Osteocyte (in vitro differentiated cells): ENCODE data around the gene PNPLA1. TPM values are rescaled to one million over a fixed set of nuclear protein-coding genes. Genes with fewer than 3 reads are reported as not detected.

Experiments
- DNase-seq: peaks from one replicate; pipeline ENCODE4 v3.0.0; 2021; ENCODE audit warnings: mixed read lengths; ENCODE audit not compliant: unreplicated experiment; ENCODE audit errors: extremely low spot score
- H3K27ac Mint-ChIP-seq: one replicate; pipeline ENCODE4 v1.8.0; 2021; ENCODE audit warnings: mild to moderate bottlenecking, mixed read lengths; ENCODE audit not compliant: unreplicated experiment
- H3K27me3 Mint-ChIP-seq: one replicate; pipeline ENCODE4 v1.8.0; 2021; ENCODE audit warnings: mixed read lengths; ENCODE audit not compliant: unreplicated experiment
- H3K36me3 Mint-ChIP-seq: one replicate; pipeline ENCODE4 v1.8.0; 2021; ENCODE audit warnings: mixed read lengths; ENCODE audit not compliant: unreplicated experiment
- H3K4me1 Mint-ChIP-seq: one replicate; pipeline ENCODE4 v1.8.0; 2021; ENCODE audit warnings: mixed read lengths; ENCODE audit not compliant: unreplicated experiment
- H3K4me3 Mint-ChIP-seq: one replicate; pipeline ENCODE4 v1.8.0; 2021; ENCODE audit warnings: mild to moderate bottlenecking, moderate library complexity, mixed read lengths; ENCODE audit not compliant: unreplicated experiment
- H3K9me3 Mint-ChIP-seq: one replicate; pipeline ENCODE4 v1.8.0; 2021; ENCODE audit warnings: mixed read lengths; ENCODE audit not compliant: unreplicated experiment
- total RNA-seq: library from RNA; stranded (reverse); gene quantifications from 2 replicates; pipeline ENCODE4 v1.2.1, GENCODE V29; 2021
- TF ChIP-seq, protein P1 (sequence below): fragments of 200-600 bp; sonication (generic); IDR thresholded peaks from 2 replicates; pipeline ENCODE4 v1.5.0; 2021; ENCODE audit warnings: antibody characterized with exemption, mild to moderate bottlenecking, moderate library complexity

Gene PNPLA1
- total RNA-seq, 1 donor from 2014 or later = not detected

DNA sequence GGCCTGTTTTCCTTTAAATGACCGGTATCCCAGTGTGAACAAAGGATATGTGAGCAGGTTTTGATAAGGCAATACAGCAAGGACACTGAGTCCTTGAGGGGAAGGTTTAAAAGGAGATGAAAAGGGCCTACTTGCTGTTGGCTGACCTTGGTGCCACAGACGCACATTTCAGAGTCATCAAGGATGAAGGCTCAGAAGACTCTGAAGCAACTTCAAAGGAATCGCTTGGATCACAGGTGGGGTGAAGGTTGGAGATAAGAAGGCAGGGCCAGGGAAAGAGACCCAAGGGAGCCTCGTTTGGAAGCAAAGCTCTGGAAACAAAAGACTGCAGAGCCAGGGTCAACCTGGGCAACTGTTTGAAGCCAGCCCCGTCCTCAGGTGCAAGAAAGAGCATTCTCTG lies 30.1 kb upstream of the PNPLA1 start:
- Mint-ChIP-seq H3K27me3 (peaks cover 3% of the 10 kb centered on the region), H3K36me3 (peaks cover 2% of the 10 kb centered on the region), H3K4me3 (no peak overlapping the region), H3K9me3 (no peaks in the 10 kb centered on the region), H3K27ac (no peak overlapping the region), H3K4me1 (no peaks in the 10 kb centered on the region)
- TF ChIP-seq, protein P1, sequence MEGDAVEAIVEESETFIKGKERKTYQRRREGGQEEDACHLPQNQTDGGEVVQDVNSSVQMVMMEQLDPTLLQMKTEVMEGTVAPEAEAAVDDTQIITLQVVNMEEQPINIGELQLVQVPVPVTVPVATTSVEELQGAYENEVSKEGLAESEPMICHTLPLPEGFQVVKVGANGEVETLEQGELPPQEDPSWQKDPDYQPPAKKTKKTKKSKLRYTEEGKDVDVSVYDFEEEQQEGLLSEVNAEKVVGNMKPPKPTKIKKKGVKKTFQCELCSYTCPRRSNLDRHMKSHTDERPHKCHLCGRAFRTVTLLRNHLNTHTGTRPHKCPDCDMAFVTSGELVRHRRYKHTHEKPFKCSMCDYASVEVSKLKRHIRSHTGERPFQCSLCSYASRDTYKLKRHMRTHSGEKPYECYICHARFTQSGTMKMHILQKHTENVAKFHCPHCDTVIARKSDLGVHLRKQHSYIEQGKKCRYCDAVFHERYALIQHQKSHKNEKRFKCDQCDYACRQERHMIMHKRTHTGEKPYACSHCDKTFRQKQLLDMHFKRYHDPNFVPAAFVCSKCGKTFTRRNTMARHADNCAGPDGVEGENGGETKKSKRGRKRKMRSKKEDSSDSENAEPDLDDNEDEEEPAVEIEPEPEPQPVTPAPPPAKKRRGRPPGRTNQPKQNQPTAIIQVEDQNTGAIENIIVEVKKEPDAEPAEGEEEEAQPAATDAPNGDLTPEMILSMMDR = no peak
- DNase-seq = no peak

DNA sequence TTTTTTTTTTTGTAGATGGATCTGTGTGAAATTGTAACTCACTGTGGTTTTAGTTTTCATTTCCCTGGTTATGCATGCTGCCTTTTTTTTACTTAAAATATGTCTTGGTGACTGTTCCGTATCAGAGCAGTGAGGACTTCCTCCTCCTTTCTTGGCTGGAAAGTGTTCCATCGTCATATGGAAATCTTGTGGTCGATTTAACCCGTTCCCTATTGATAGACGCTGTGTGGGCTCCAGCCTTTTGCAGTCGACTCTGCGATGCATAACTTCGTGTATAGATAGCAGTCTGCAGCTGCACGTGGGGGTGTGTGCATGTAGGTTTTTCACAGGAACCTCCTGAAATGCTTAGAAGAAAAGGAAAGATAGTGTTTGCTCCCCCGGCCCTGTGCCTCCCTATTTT lies 28.1 kb upstream of the PNPLA1 start:
- Mint-ChIP-seq H3K4me3 (no peak overlapping the region), H3K9me3 (no peaks in the 10 kb centered on the region), H3K27ac (no peak overlapping the region), H3K4me1 (no peaks in the 10 kb centered on the region), H3K27me3 (peaks cover 3% of the 10 kb centered on the region), H3K36me3 (no peaks in the 10 kb centered on the region)
- no peak for DNase-seq
- TF ChIP-seq, protein P1 = no peak

DNA sequence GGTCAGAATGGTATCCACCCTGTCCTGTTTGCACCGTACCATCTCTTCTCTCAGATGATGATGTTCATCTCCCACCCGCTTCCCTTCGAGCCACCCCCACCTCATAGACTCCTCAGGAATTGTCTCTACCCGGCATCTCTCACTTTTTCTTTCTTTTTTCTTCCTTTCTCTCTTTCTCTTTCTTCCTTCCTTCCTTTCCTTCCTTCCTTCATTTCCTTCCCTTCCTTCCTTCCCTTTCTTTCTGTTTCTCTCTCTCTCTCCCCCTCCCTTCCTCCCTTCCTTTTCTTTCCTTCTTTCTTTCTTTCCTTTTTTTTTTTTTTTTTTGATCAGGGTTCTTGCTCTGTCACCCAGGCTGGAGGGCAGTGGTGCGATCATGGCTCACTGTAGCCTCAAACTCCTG lies 27.7 kb upstream of the PNPLA1 start:
- H3K27ac Mint-ChIP-seq = no peak overlapping the region
- no peak for DNase-seq
- no peaks in the 10 kb centered on the region for H3K36me3 Mint-ChIP-seq
- TF ChIP-seq, protein P1 = no peak
- no peaks in the 10 kb centered on the region for H3K9me3 Mint-ChIP-seq
- H3K4me3 Mint-ChIP-seq = no peak overlapping the region
- H3K4me1 Mint-ChIP-seq = no peaks in the 10 kb centered on the region
- peaks cover 3% of the 10 kb centered on the region for H3K27me3 Mint-ChIP-seq

DNA sequence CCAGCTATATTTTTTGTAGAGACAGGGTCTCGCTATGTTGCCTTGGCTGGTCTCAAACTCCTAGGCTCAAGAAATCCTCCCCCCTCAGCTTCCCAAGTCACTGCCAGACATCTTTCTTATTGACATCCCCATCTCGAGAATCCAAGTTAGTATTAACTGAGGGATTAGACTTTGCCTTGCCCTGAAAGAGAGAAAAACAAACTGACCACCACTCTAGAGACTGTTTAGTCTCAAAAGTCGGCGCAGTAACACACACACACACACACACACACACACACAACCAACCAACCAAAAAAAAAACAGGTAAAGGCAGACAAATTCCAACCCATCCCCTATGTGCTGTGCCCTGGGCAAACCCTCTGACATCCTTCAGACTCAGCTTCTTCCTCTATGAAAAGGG lies 27.2 kb upstream of the PNPLA1 start:
- no peak for DNase-seq

DNA sequence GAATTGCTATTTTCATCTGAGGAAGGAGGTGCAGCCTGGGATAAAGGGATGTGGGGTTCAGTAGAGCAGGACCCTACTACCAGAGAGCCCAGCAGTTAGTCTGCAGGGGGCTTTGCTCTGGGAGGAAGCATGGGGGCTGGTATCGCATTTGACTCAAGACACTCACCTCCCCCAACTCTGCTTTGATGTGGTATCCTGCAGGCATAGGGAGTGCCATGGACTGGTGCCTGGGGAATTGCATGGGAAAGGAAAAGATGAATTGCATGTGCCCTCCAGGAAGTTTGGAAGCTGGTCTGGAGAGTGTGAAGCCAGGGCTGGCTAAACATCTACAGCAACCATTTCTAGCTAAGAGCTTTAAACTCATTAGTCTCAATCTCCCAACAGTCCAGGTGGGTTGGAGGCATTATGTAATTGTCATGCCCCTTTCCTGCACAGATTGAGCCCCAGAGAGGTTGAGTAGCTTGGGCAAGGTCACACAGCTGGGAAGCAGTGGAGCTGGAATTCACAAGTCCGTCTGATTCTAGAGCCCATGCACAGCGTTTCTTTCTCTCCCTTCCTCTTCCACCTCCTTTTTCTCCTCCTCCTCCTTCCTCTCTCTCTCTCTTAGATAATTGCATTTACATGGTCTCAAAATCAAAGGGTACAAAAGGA lies 26.2 kb upstream of the PNPLA1 start:
- Mint-ChIP-seq H3K27ac (no peak overlapping the region), H3K4me3 (no peak overlapping the region), H3K4me1 (no peaks in the 10 kb centered on the region), H3K36me3 (no peaks in the 10 kb centered on the region), H3K27me3 (peaks cover 3% of the 10 kb centered on the region), H3K9me3 (no peaks in the 10 kb centered on the region)
- no peak for DNase-seq
- TF ChIP-seq, protein P1 = no peak

More for the DNA sequence above, 27.2 kb upstream of the PNPLA1 start:
- TF ChIP-seq, protein P1 = no peak
- H3K27ac Mint-ChIP-seq = no peak overlapping the region
- H3K4me3 Mint-ChIP-seq = no peak overlapping the region
- H3K36me3 Mint-ChIP-seq = no peaks in the 10 kb centered on the region
- no peaks in the 10 kb centered on the region for H3K4me1 Mint-ChIP-seq
- H3K9me3 Mint-ChIP-seq = no peaks in the 10 kb centered on the region
- peaks cover 3% of the 10 kb centered on the region for H3K27me3 Mint-ChIP-seq
